ENCODE results near the gene INTS14. TPM values are rescaled to one million over a fixed set of nuclear protein-coding genes. Genes with fewer than 3 reads are reported as not detected.

INTS14 gene
- total and polyA plus RNA-seq, 9 of the 15 experiments (the other 6 are each of a cell fraction or from before 2014, with no cell fraction given) = 30.5 to 92.4 (median 46.5) TPM

DNA sequence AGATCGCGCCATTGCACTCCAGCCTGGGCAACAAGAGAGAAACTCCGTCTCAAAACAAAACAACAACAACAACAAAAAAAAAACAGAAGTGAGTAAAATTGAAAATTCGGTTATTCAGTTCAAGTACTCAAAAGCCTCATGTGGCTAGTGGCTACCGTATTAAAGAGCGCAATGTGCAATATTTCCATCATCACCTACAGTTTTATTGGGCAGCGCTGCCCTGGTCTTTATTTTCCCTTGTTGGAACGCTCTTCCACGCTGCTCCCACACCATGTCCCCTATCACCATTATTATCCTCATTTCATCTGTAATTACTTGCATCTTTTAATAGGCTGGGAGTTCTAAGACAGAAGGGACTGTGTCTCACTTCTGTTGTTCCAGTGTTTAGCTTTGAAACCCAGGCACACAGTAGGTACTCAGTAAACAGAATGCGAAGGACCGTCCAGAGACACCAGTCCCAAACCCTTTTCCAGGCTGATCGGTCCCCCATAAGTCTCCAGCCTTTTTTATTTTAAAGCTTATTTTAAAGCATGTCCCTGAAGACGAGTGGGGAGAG, 81.1 kb downstream of the INTS14 start:
- Histone ChIP-seq H3K4me3 (peak overlapping the region; percentile 92), H3K27ac (ENCODE audit: extremely low read depth, low read depth, low read length) (peak overlapping the region; percentile 96), H3K9ac (ENCODE audit: insufficient read depth in 1 of 2, low read depth in 2 of 2, low read length in 2 of 2) (peak overlapping the region; percentile 92 to 98; a peak in 3 of 4 replicates), H3K4me1 (replicated peaks in 1 of 2; ENCODE audit: control insufficient read depth in 2 of 2, insufficient read depth in 2 of 2, low read length in 2 of 2) (peaks cover 21 to 31% of the 10 kb centered on the region in 2 experiments; a peak in 4 of 5 replicates), H3K9me3 (replicated peaks; ENCODE audit: control insufficient read depth, insufficient read depth, low read depth, low read length) (no peaks in the 10 kb centered on the region), H2AFZ (ENCODE audit: low read depth, low read length) (peak overlapping the region; percentile 100), H4K20me1 (replicated peaks; ENCODE audit: control insufficient read depth, insufficient read depth, low read length) (peaks cover 25% of the 10 kb centered on the region), H3K9me1 (ENCODE audit: control insufficient read depth, insufficient read depth, low read length) (no peaks in the 10 kb centered on the region), H3K36me3 (ENCODE audit: control insufficient read depth, insufficient read depth, low read length) (peaks cover 14% of the 10 kb centered on the region; the same call in 2 of the 3 replicates), H3K4me2 (ENCODE audit: insufficient read depth, low read length) (peak overlapping the region; percentile 91), H3K79me2 (ENCODE audit: control insufficient read depth, insufficient read depth, low read length) (peaks cover 51% of the 10 kb centered on the region), H3K27me3 (ENCODE audit: control insufficient read depth in 2 of 2, insufficient read depth in 2 of 2, low read length in 2 of 2) (no peaks in the 10 kb centered on the region)
- WGBS (ENCODE audit: insufficient coverage, low coverage, missing lambda C conversion rate) = 30% methylated on average over 12 of the region's 13 CpGs
- BruUV-seq (replicated peaks) = TSS peak; percentile 92
- intact Hi-C loops (cut with micrococcal nuclease) = no loop called here
- POLR2A ChIA-PET = interaction anchor here (1.3 to 1.9 kb wide), 4 partner anchors 10 to 42 kb away, joined by 3 to 12 read pairs (median 4); no protein-coding TSS in a partner anchor
- ATAC-seq = no peak
- in situ Hi-C loops (cut with MboI) = no loop called here
- DNase-seq (ENCODE audit: extremely low read depth in 1 of 4, low spot score in 3 of 4) = no peak
- FAIRE-seq = no peak
- CTCF ChIA-PET (ENCODE audit: low intra/inter-chr PET ratio) = no interaction called here
- TF ChIP-seq ZBTB11 (CRISPR knock-in tag; IDR thresholded peaks at IDR 0.05) (peak in 1 of 3 experiments; percentile 6; a peak in 1 of 6 replicates), ZKSCAN1 (IDR thresholded peaks at IDR 0.05; ENCODE audit: low read depth, low read length) (peak; percentile 99), ARID1B (IDR thresholded peaks at IDR 0.05) (peak; percentile 4; the same call in 1 of the 2 replicates), MEIS2 (IDR thresholded peaks at IDR 0.05; ENCODE audit: partially characterized antibody) (peak; percentile 51), ZBTB40 (IDR thresholded peaks at IDR 0.05) (peak; percentile 33; the same call in 1 of the 2 replicates), ZBTB40 (CRISPR knock-in tag; IDR thresholded peaks at IDR 0.05) (no peak), ADNP (tag; IDR thresholded peaks at IDR 0.05) (no peak), FOXK2 (conservative IDR thresholded peaks at IDR 0.05 in 1 of 2, IDR thresholded peaks at IDR 0.05 in 1 of 2; ENCODE audit: low read depth in 2 of 2) (peak; percentile 15 to 23; a peak in 1 of 4 replicates), TBP (optimal IDR thresholded peaks at IDR 0.05; ENCODE audit: low read depth, low read length) (no peak)
